ENCODE measurements around the gene UBE2R2. TPM values are rescaled to one million over a fixed set of nuclear protein-coding genes. Genes with fewer than 3 reads are reported as not detected.
"Not testable (repeated sequence)": the region's sequence is repeated elsewhere in the genome, so short reads cannot be mapped to it uniquely, and the experiment has no call there.

UBE2R2 gene
- total RNA-seq, 4 donors from 2014 or later: 32.5 to 47.3 (median 41.9) TPM

GRCh38 chr9:33785914-33786313 lies 31.0 kb upstream of the UBE2R2 start:
- ATAC-seq (no peak), DNase-seq (no peak)
- H3K4me3 ChIP-seq: no peak overlapping the region
- intact Hi-C loops (cut with DNase I; ENCODE audit: low total_unique reads) (loop anchor here (2.0 kb wide), 1 partner anchor 67 kb away; no protein-coding TSS in a partner anchor), in situ Hi-C loops (cut with MboI; ENCODE audit: low sequenced_read_pairs in 4 of 4) (no loop called here)
- peaks cover 14 to 16% of the 10 kb centered on the region in 2 donors for H3K4me1 ChIP-seq
- H3K27me3 ChIP-seq: no peaks in the 10 kb centered on the region
- H3K9me3 ChIP-seq: no peaks in the 10 kb centered on the region
- no peaks in the 10 kb centered on the region for H3K36me3 ChIP-seq
- TF ChIP-seq CTCF (IDR thresholded peaks at IDR 0.05 in 4 of 5, conservative IDR thresholded peaks at IDR 0.05 in 1 of 5) (no peak), POLR2A (IDR thresholded peaks at IDR 0.05) (no peak)
- no peak overlapping the region for H3K27ac ChIP-seq

DNA sequence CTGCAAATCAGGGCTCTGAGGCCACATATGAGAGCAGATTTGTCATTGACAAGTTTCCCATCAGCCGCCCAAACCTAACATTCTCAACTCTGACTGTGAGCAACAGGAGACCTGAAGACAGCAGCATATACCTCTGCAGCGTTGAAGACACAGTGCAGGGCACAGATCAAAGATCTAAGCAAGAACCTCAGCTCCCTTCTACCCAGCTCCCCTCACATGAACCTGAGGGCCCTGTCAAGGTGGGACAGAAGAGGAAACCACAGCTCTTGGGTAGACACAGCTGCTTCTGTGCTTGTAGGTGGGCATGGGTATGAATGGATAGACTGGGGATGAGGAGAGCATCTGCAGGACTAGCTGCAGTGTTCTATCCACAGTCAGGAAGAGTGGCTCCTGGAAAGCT lies 30.3 kb upstream of the UBE2R2 start:
- ATAC-seq: no peak
- Histone ChIP-seq H3K36me3 (no peaks in the 10 kb centered on the region), H3K9me3 (no peaks in the 10 kb centered on the region), H3K4me3 (no peak overlapping the region), H3K4me1 (peaks cover 14 to 16% of the 10 kb centered on the region in 2 donors), H3K27ac (peak overlapping the region in 2 of 4 donors; percentile 25 to 66), H3K27me3 (no peaks in the 10 kb centered on the region)
- DNase-seq: no peak
- TF ChIP-seq POLR2A (IDR thresholded peaks at IDR 0.05): no peak
- TF ChIP-seq CTCF (IDR thresholded peaks at IDR 0.05 in 4 of 5, conservative IDR thresholded peaks at IDR 0.05 in 1 of 5): no peak
- in situ Hi-C loops (cut with MboI; ENCODE audit: low sequenced_read_pairs in 4 of 4) (no loop called here), intact Hi-C loops (cut with DNase I; ENCODE audit: low total_unique reads) (loop anchor here (2.0 kb wide), 1 partner anchor 66 kb away; no protein-coding TSS in a partner anchor)

DNA sequence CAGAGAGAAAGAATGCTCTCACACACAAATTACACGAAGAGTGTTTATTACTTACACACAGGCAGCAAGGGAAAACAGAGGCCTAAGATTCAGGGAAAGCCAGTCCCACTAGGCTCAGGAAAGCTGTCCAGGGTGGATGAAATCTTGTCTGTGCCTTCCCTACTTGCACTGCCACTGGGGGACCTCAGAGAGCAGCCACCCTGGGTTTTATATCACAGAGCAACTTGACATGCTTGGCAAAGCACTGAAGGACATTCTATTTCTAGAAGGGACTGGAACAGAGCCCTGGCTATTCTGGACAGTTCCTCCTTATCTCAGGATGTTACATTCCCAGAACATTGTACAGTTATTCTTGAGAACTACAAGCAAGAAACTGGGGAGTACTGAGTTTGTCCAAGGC lies 29.1 kb upstream of the UBE2R2 start:
- H3K9me3 ChIP-seq: no peaks in the 10 kb centered on the region
- DNase-seq (peak; percentile 68 to 76), ATAC-seq (peak; percentile 99 to 100)
- H3K4me1 ChIP-seq: peaks cover 14 to 16% of the 10 kb centered on the region in 2 donors
- TF ChIP-seq CTCF (IDR thresholded peaks at IDR 0.05 in 4 of 5, conservative IDR thresholded peaks at IDR 0.05 in 1 of 5) (peak; percentile 35 to 67 (median 59)), POLR2A (IDR thresholded peaks at IDR 0.05) (no peak)
- intact Hi-C loops (cut with DNase I; ENCODE audit: low total_unique reads) (loop anchor here (2.0 kb wide), 1 partner anchor 65 kb away; no protein-coding TSS in a partner anchor), in situ Hi-C loops (cut with MboI; ENCODE audit: low sequenced_read_pairs in 4 of 4) (no loop called here)
- no peaks in the 10 kb centered on the region for H3K27me3 ChIP-seq
- H3K36me3 ChIP-seq: no peaks in the 10 kb centered on the region
- H3K27ac ChIP-seq: peak overlapping the region; percentile 25 to 66 (median 48)
- no peak overlapping the region for H3K4me3 ChIP-seq

- intact Hi-C loops (cut with DNase I; ENCODE audit: low total_unique reads); H3K27me3 ChIP-seq; H3K36me3 ChIP-seq; H3K4me3 ChIP-seq; DNase-seq; ATAC-seq; H3K9me3 ChIP-seq; H3K27ac ChIP-seq; in situ Hi-C loops (cut with MboI; ENCODE audit: low sequenced_read_pairs in 4 of 4): not testable (repeated sequence)
- peaks cover 14 to 16% of the 10 kb centered on the region in 2 donors for H3K4me1 ChIP-seq
Measured at GRCh38 chr9:33789429-33789828, 27.5 kb upstream of the UBE2R2 start.

- DNase-seq (no peak), ATAC-seq (no peak)
- Histone ChIP-seq H3K9me3 (no peaks in the 10 kb centered on the region), H3K36me3 (no peaks in the 10 kb centered on the region), H3K27ac (no peak overlapping the region), H3K4me1 (peaks cover 14 to 16% of the 10 kb centered on the region in 2 donors), H3K4me3 (no peak overlapping the region), H3K27me3 (no peaks in the 10 kb centered on the region)
- no peak for TF ChIP-seq POLR2A (IDR thresholded peaks at IDR 0.05)
- TF ChIP-seq CTCF (IDR thresholded peaks at IDR 0.05 in 4 of 5, conservative IDR thresholded peaks at IDR 0.05 in 1 of 5): no peak
- in situ Hi-C loops (cut with MboI; ENCODE audit: low sequenced_read_pairs in 4 of 4): no loop called here
- intact Hi-C loops (cut with DNase I; ENCODE audit: low total_unique reads): no loop called here
Measured at GRCh38 chr9:33791117-33791516, 25.8 kb upstream of the UBE2R2 start.

DNA sequence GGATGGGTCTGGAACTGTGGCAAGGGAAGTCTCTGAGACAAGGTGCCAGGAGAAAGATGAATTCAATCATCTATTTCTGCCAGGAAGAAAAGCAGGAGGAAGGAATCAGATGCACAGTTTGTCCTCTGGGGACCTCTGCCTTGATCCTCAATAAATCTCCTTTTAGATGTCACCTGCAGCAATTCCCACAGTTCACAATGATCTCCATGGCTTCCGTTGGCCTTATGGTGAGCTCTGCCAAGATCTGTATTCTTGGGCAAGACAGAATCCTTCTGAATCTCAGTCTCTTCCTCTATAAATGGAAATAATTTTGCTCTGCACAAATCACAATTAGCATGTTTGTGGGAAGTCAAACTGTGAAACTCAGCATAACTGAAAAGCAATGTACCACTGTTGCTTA lies 23.5 kb upstream of the UBE2R2 start:
- DNase-seq; H3K27ac ChIP-seq; H3K4me1 ChIP-seq; in situ Hi-C loops (cut with MboI; ENCODE audit: low sequenced_read_pairs in 4 of 4); H3K9me3 ChIP-seq; H3K36me3 ChIP-seq; H3K27me3 ChIP-seq; ATAC-seq; intact Hi-C loops (cut with DNase I; ENCODE audit: low total_unique reads); H3K4me3 ChIP-seq: not testable (repeated sequence)
